ENCODE measurements around the gene S100A6.
"Not testable (repeated sequence)": the region's sequence is repeated elsewhere in the genome, so short reads cannot be mapped to it uniquely, and the experiment has no call there.

S100A6 gene

GRCh38 chr1:153531638-153532037 is 4.2 kb downstream of the S100A6 start:
- no peak for DNase-seq (ENCODE audit: low spot score)

- no peak for DNase-seq (ENCODE audit: low spot score)
These were observed 8.1 kb downstream of the S100A6 start for GRCh38 chr1:153527683-153528040.

- no peak for DNase-seq (ENCODE audit: low spot score)
These were observed 8.6 kb downstream of the S100A6 start for GRCh38 chr1:153527023-153527682.

- DNase-seq (ENCODE audit: low spot score), result no peak
These were observed 9.7 kb downstream of the S100A6 start for GRCh38 chr1:153526132-153526543.

GRCh38 chr1:153525088-153525728 is 10.6 kb downstream of the S100A6 start:
- no peak for DNase-seq (ENCODE audit: low spot score)

- not testable (repeated sequence) for DNase-seq (ENCODE audit: low spot score)
These were observed 13.3 kb downstream of the S100A6 start for GRCh38 chr1:153522353-153523048.

- not testable (repeated sequence) for DNase-seq (ENCODE audit: low spot score)
These were observed 14.0 kb downstream of the S100A6 start for GRCh38 chr1:153521808-153522207.

- DNase-seq (ENCODE audit: low spot score), result no peak
These were observed 14.8 kb downstream of the S100A6 start for GRCh38 chr1:153520818-153521476.

GRCh38 chr1:153520137-153520691 is 15.6 kb downstream of the S100A6 start:
- not testable (repeated sequence) for DNase-seq (ENCODE audit: low spot score)

- DNase-seq (ENCODE audit: low spot score), result no peak
These were observed 16.5 kb downstream of the S100A6 start for GRCh38 chr1:153519242-153519641.

GRCh38 chr1:153515504-153516394 is 20.0 kb downstream of the S100A6 start:
- no peak for DNase-seq (ENCODE audit: low spot score)

GRCh38 chr1:153513666-153514065 is 22.1 kb downstream of the S100A6 start:
- DNase-seq (ENCODE audit: low spot score), result no peak

- DNase-seq (ENCODE audit: low spot score), result no peak
These were observed 22.8 kb downstream of the S100A6 start for GRCh38 chr1:153513023-153513422.

GRCh38 chr1:153510984-153511410 is 24.8 kb downstream of the S100A6 start:
- no peak for DNase-seq (ENCODE audit: low spot score)

GRCh38 chr1:153509729-153510354 is 25.9 kb downstream of the S100A6 start:
- DNase-seq (ENCODE audit: low spot score), result no peak

GRCh38 chr1:153509036-153509435 is 26.8 kb downstream of the S100A6 start:
- DNase-seq (ENCODE audit: low spot score), result no peak

GRCh38 chr1:153507926-153508583 is 27.7 kb downstream of the S100A6 start:
- no peak for DNase-seq (ENCODE audit: low spot score)

GRCh38 chr1:153506831-153507413 is 28.9 kb downstream of the S100A6 start:
- DNase-seq (ENCODE audit: low spot score), result no peak

- DNase-seq (ENCODE audit: low spot score), result no peak
These were observed 29.4 kb downstream of the S100A6 start for GRCh38 chr1:153506386-153506785.

GRCh38 chr1:153505576-153505975 is 30.2 kb downstream of the S100A6 start:
- no peak for DNase-seq (ENCODE audit: low spot score)
